ENCODE measurements around the gene LMF1. TPM values are rescaled to one million over a fixed set of nuclear protein-coding genes. Genes with fewer than 3 reads are reported as not detected.

LMF1 gene
- polyA plus RNA-seq, 1 donor from 2014 or later = 16.2 TPM

DNA sequence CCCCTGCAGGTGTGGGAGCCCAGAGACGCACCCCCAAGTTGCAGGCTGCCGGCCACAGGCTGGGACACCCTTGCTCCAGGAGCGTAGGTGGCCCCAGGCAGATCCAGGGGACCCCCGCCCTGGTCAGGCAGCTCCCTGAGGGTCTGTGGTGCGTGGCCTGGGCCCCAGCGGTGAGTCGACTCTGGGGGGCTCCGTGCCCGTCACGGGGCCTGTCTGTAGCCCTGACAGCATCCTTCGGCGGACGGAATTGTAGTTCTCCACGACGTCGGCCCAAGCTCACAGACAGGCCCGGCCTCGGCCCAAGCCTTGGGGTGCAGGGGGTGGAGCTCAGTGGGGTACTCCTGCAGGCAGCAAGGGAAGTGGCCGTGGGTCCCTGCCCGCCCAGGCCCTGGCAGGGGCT, 82.9 kb downstream of the LMF1 start:
- H3K9me3 ChIP-seq (ENCODE audit: low read length) = no peaks in the 10 kb centered on the region
- no peaks in the 10 kb centered on the region for H3K9me2 ChIP-seq (ENCODE audit: insufficient read depth, low read length)
- no peaks in the 10 kb centered on the region for H3K27me3 ChIP-seq (ENCODE audit: insufficient read depth, low read depth, low read length)
- no peaks in the 10 kb centered on the region for H3K79me2 ChIP-seq (replicated peaks; ENCODE audit: insufficient read depth, low read length)
- H3K9ac ChIP-seq (ENCODE audit: low read length) = no peak overlapping the region
- no peak overlapping the region for H3K27ac ChIP-seq (ENCODE audit: low read length)
- no peaks in the 10 kb centered on the region for H4K20me1 ChIP-seq (ENCODE audit: insufficient read depth)
- no peak overlapping the region for H3K4me3 ChIP-seq (ENCODE audit: low read length)
- H3F3A ChIP-seq (ENCODE audit: insufficient read depth, low read length, poor library complexity, severe bottlenecking) = no peaks in the 10 kb centered on the region
- no peak overlapping the region for H3K4me2 ChIP-seq (ENCODE audit: low read length)
- no peak overlapping the region for H2AFZ ChIP-seq (ENCODE audit: low read depth, low read length)
- TF ChIP-seq EP300 (conservative IDR thresholded peaks at IDR 0.05; ENCODE audit: poor library complexity, severe bottlenecking) (no peak), CTCF (IDR thresholded peaks at IDR 0.05; ENCODE audit: poor library complexity, severe bottlenecking) (no peak), TAF1 (IDR thresholded peaks at IDR 0.05; ENCODE audit: low read depth) (no peak), POLR2AphosphoS5 (IDR thresholded peaks at IDR 0.05) (no peak)
- no peaks in the 10 kb centered on the region for H3K36me3 ChIP-seq (ENCODE audit: insufficient read depth, low read length)

- Histone ChIP-seq H3K36me3 (ENCODE audit: insufficient read depth, low read length) (no peaks in the 10 kb centered on the region), H3K27ac (ENCODE audit: low read length) (no peak overlapping the region), H3F3A (ENCODE audit: insufficient read depth, low read length, poor library complexity, severe bottlenecking) (no peaks in the 10 kb centered on the region), H3K9ac (ENCODE audit: low read length) (no peak overlapping the region), H2AFZ (ENCODE audit: low read depth, low read length) (no peak overlapping the region), H3K4me2 (ENCODE audit: low read length) (no peak overlapping the region), H3K4me3 (ENCODE audit: low read length) (no peak overlapping the region), H3K9me2 (ENCODE audit: insufficient read depth, low read length) (no peaks in the 10 kb centered on the region), H4K20me1 (ENCODE audit: insufficient read depth) (no peaks in the 10 kb centered on the region), H3K9me3 (ENCODE audit: low read length) (no peaks in the 10 kb centered on the region), H3K27me3 (ENCODE audit: insufficient read depth, low read depth, low read length) (no peaks in the 10 kb centered on the region), H3K79me2 (replicated peaks; ENCODE audit: insufficient read depth, low read length) (no peaks in the 10 kb centered on the region)
- no peak for TF ChIP-seq MXI1 (conservative IDR thresholded peaks at IDR 0.05; ENCODE audit: poor library complexity, severe bottlenecking)
- TF ChIP-seq EP300 (conservative IDR thresholded peaks at IDR 0.05; ENCODE audit: poor library complexity, severe bottlenecking) = no peak
- TF ChIP-seq EZH2 (IDR thresholded peaks at IDR 0.05; ENCODE audit: borderline replicate concordance, insufficient read depth, low read length, poor library complexity, severe bottlenecking) = no peak
- TF ChIP-seq, protein P1, sequence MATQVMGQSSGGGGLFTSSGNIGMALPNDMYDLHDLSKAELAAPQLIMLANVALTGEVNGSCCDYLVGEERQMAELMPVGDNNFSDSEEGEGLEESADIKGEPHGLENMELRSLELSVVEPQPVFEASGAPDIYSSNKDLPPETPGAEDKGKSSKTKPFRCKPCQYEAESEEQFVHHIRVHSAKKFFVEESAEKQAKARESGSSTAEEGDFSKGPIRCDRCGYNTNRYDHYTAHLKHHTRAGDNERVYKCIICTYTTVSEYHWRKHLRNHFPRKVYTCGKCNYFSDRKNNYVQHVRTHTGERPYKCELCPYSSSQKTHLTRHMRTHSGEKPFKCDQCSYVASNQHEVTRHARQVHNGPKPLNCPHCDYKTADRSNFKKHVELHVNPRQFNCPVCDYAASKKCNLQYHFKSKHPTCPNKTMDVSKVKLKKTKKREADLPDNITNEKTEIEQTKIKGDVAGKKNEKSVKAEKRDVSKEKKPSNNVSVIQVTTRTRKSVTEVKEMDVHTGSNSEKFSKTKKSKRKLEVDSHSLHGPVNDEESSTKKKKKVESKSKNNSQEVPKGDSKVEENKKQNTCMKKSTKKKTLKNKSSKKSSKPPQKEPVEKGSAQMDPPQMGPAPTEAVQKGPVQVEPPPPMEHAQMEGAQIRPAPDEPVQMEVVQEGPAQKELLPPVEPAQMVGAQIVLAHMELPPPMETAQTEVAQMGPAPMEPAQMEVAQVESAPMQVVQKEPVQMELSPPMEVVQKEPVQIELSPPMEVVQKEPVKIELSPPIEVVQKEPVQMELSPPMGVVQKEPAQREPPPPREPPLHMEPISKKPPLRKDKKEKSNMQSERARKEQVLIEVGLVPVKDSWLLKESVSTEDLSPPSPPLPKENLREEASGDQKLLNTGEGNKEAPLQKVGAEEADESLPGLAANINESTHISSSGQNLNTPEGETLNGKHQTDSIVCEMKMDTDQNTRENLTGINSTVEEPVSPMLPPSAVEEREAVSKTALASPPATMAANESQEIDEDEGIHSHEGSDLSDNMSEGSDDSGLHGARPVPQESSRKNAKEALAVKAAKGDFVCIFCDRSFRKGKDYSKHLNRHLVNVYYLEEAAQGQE (IDR thresholded peaks at IDR 0.05; ENCODE audit: borderline replicate concordance) = no peak
- no peak for TF ChIP-seq POLR2AphosphoS5 (IDR thresholded peaks at IDR 0.05)
- TF ChIP-seq CTCF (IDR thresholded peaks at IDR 0.05; ENCODE audit: poor library complexity, severe bottlenecking) = no peak
- no peak for TF ChIP-seq SMC3 (conservative IDR thresholded peaks at IDR 0.05; ENCODE audit: poor library complexity)
- TF ChIP-seq TAF1 (IDR thresholded peaks at IDR 0.05; ENCODE audit: low read depth) = no peak
- no peak for TF ChIP-seq RAD21 (conservative IDR thresholded peaks at IDR 0.05)
Measured at GRCh38 chr16:886802-887731, 83.7 kb downstream of the LMF1 start.

Measured in neural cell (in vitro differentiated cells).